CD4-positive, alpha-beta T cell treated with Interleukin-4 for 4 hours (primary cell): ENCODE results near the gene HOXD12.

Source experiments
- DNase-seq: peaks from one replicate; pipeline ENCODE4 v3.0.0-alpha.2; 2020

The HOXD12 gene

DNA sequence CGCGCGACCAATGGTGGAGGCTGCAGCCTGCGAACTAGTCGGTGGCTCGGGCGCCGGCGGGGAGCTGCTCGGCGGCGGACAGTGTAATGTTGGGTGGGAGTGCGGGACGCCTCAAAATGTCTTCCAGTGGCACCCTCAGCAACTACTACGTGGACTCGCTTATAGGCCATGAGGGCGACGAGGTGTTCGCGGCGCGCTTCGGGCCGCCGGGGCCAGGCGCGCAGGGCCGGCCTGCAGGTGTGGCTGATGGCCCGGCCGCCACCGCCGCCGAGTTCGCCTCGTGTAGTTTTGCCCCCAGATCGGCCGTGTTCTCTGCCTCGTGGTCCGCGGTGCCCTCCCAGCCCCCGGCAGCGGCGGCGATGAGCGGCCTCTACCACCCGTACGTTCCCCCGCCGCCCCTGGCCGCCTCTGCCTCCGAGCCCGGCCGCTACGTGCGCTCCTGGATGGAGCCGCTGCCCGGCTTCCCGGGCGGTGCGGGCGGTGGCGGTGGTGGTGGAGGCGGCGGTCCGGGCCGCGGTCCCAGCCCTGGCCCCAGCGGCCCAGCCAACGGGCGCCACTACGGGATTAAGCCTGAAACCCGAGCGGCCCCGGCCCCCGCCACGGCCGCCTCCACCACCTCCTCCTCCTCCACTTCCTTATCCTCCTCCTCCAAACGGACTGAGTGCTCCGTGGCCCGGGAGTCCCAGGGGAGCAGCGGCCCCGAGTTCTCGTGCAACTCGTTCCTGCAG, 23.3 kb downstream of the HOXD12 start, which contains the start of gene HOXD9:
Gene HOXD9, plus strand, starts transcription at position 37 of the 728 bp plus-strand sequence. Its CDS starts 50 bp downstream, at position 87.
- DNase-seq: no peak

- DNase-seq: no peak
These were observed 24.0 kb downstream of the HOXD12 start for GRCh38 chr2:176123411-176124109.

DNA sequence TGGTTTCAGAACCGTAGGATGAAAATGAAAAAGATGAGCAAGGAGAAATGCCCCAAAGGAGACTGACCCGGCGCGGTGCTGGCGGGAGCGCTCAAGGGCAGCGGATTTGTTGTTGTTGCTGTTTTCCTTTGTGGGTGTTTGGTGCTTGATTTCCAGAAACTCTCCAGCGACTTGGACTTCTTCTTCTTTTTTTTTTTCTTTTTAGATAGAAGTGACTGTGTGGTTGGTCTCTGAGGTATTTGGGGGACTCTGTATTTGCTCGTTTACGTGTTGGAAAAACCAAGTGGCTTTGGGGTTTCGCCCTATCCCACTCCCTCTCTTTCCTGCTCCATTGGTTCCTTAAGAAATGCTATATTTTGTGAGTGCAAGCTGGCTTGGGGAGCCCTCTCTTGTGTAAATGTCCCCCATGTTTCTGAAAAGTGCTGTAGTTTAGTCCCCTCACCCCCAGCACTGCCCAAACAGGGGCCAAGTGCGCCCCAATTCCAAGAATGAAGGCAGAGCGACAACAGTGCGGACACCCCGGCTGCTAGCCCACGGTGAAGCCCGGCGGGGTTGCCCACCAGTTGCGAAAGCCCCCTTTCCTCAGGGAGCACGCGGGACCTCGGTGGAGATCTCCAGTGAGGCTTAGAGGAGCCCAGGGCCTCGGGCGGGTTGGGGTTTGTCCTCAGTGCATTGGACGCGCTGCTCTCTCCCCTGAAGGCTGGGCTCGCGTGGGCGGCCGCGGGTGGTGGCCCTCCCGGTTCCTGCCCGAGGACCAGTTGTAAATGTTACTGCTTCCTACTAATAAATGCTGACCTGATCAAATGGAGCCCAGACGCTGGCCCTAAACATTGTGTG, 24.7 kb downstream of the HOXD12 start:
- DNase-seq: no peak

DNA sequence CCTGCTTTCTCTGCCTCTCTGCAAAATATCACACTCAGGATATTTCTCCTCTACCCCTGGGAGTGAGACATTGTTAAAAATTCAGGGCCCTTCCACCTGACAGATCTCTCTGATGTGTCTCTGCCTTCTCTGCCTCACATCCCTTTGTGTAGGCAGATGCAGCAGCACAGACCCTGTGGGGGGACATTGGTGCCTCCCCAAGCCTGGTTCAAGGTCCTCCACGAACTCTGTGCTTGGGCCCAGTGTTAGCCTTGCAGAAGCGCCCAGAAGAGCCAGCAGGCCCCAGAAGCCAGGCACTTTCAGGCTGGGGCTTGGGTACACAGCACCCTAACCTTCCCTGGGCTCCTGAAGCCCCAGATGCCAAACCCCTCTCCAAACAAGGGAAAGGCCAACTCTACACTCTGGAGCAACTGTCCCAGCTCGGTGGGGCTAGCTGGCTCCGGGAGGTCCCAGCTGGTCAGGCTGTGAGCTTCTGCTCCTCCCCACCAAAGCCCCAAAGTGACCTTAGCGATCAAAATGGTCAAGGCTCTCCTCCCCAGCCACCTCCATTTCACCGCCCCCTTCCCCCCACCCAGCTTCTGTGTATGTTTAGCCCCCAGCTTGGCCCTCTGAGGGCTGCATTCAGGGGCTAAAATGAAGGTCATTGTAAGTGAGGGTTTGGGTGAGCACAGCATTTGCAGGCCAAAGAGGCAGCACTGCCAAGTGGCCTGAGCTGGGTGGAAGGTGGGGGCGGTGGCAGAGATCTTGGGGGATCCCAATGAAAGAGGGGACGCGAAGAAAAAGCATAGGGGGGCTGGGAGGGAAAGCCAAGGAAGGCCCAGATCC, 25.6 kb downstream of the HOXD12 start:
- no peak for DNase-seq

- no peak for DNase-seq
These were observed 26.1 kb downstream of the HOXD12 start for GRCh38 chr2:176125772-176126054.

- DNase-seq: peak; percentile 59
These were observed 27.6 kb downstream of the HOXD12 start for GRCh38 chr2:176126929-176127773.

- DNase-seq: no peak
These were observed 28.1 kb downstream of the HOXD12 start for GRCh38 chr2:176127774-176128072.

- no peak for DNase-seq
These were observed 28.8 kb downstream of the HOXD12 start for GRCh38 chr2:176128172-176128981.

GRCh38 chr2:176128982-176129796, 29.6 kb downstream of the HOXD12 start, which contains the start of gene HOXD8:
HOXD8 (plus strand) TSS chr2:176129705; CDS start chr2:176130367, 662 bp downstream.
- no peak for DNase-seq

- DNase-seq: no peak
These were observed 30.2 kb downstream of the HOXD12 start for GRCh38 chr2:176129813-176130146.

DNA sequence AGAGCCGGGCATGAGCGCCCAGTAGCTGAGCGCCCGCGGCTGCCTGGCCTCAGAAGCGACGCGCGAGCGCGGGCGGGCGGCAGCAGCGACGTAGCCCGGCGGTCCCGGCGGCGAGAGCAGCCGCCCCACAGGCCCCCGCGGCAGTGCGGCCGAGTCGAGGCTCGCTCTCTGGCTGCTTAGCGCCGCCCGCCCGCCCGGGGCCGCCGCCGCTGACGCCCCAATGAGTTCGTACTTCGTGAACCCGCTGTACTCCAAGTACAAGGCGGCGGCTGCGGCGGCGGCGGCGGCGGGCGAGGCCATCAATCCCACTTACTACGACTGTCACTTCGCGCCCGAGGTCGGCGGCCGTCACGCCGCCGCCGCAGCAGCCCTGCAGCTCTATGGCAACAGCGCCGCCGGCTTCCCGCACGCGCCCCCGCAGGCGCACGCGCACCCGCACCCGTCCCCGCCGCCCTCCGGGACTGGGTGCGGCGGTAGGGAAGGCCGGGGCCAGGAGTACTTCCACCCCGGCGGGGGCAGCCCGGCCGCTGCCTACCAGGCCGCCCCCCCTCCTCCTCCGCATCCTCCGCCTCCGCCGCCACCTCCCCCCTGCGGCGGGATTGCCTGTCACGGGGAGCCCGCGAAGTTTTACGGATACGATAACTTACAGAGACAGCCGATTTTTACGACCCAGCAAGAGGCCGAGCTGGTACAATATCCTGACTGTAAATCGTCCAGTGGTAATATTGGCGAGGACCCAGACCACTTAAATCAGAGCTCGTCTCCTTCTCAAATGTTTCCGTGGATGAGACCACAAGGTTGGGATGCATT, 30.8 kb downstream of the HOXD12 start:
- DNase-seq: no peak

DNA sequence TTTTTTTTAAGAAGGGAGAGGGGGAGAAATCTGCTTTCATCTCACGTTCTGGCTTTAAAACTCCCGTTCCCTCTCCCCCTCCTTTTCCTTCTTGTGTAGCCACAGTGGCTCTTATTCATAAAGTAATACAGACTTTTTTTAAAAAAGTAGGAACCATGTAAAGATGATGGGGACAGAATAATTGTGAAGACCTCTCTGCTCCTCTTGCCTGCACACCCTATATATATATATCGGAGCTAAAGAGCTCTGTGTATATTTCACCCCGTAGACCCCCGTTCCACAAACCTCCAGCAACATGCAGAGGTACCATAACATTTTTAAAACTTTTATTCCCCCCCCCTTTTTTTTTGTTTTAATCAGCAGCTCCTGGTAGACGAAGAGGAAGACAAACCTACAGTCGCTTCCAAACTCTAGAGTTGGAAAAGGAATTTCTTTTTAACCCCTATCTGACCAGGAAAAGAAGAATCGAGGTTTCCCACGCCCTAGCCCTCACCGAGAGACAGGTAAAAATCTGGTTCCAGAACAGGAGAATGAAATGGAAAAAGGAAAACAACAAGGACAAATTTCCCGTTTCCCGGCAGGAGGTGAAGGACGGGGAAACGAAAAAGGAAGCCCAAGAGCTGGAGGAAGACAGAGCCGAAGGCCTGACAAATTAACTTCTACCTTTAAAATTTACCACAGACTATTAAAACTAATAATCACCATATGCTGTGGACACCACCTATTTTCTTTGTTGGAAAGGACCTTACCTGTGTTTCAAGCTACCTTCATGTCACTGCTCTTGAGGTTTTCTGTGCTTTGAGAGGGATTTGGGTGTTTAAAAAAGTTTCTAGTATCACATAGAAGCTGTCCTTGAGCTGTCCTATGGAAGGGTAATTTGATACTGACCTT, 31.6 kb downstream of the HOXD12 start:
- DNase-seq: no peak

- no peak for DNase-seq
These were observed 32.2 kb downstream of the HOXD12 start for GRCh38 chr2:176131848-176132158.

DNA sequence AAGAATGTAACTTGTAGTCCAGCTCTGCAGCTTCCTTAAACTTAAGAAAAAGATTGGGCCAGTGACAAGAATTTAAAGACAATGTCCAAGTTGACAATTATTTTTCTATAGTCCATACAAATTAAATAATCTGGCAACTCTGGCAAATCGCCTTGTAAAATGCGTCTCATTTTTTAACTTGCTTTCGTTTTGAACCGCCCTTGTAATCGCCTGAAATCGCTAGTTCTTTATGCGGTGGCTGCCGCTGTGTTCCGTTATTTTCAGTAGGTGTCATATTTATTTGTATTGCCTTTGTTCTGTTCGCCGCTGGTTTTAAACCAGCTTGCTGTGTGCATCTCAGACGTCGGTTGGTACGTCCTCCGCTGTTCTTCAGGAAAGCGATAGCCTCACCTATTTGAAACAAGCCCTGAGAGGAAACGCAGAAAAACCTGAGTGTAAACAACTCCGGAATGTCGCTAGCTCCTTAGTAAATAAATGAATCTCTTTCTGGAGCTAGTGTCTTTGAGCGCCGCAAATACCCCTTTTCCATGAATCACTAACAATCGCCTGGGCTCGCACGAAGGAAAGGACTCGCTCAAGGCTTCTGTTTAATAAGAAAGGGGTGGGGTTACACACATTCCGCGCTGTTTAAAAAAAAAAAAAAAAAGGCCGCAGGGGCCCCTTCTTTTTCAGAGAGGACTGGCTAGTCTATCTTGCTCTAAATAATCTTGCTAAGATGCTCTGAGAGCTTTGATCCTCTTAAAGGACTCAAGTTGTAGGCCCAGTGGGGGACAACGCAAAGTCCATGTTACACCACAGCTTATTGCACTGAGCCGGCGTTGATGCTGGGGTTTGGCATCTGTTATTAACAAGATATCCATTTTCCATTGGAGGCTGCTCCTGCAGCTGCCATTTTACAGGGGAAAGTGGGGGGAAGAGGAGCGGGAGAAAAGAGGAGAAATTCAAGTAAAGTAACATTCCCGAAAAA, 32.9 kb downstream of the HOXD12 start:
- DNase-seq: peak; percentile 2

- DNase-seq: no peak
These were observed 33.8 kb downstream of the HOXD12 start for GRCh38 chr2:176133389-176133788.

DNA sequence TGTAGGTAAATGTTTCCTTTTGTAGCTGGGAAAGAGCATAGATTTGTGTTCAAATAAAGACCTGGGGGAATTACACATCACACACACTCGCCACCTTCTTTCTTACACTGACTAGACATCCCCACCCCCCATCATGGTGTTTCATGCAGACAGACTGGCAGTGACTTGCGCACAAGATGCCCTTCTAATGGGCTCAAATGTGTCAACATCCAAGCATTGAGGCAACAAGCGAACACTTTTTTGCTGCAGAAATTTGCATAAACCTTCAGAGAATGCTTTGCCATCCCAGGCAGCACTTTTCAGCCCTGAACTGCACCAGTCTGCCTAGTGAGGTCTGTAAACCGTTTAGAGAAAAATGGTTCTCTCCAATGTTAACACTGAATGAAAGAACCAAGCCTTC, 34.4 kb downstream of the HOXD12 start:
- no peak for DNase-seq

- no peak for DNase-seq
These were observed 35.4 kb downstream of the HOXD12 start for GRCh38 chr2:176135035-176135440.
